SU-DHL-6 (cell line): ENCODE results near the gene ZC3H12C.

ENCODE experiments used
- H2AFZ ChIP-seq: fragments of 200-600 bp; sonication (generic); 2 replicates; pipeline ENCODE4 v1.6.1; 2014; ENCODE audit warnings: low read depth, mild to moderate bottlenecking, moderate library complexity, mixed read lengths, antibody characterized with exemption, low read length; ENCODE audit not compliant: severe bottlenecking
- H3F3A ChIP-seq: fragments of 200-600 bp; shearing (Covaris generic); 2 replicates; pipeline ENCODE4 v1.6.0; 2016; ENCODE audit warnings: antibody characterized with exemption, mild to moderate bottlenecking; ENCODE audit not compliant: insufficient read depth
- H3K27ac ChIP-seq: fragments of 200-600 bp; sonication (generic); 2 replicates; pipeline ENCODE4 v1.5.1; 2016; ENCODE audit warnings: low read depth, mild to moderate bottlenecking, low read length, moderate library complexity, mixed read lengths
- H3K27me3 ChIP-seq: fragments of 200-600 bp; sonication (generic), shearing (Covaris generic); 2 replicates; pipeline ENCODE4 v1.6.0; 2014; ENCODE audit warnings: mild to moderate bottlenecking, low read length
- H3K36me3 ChIP-seq: fragments of 200-600 bp; sonication (generic); 2 replicates; pipeline ENCODE4 v1.6.1; 2014; ENCODE audit warnings: mild to moderate bottlenecking, low read length, mixed read lengths
- H3K4me2 ChIP-seq: fragments of 300-600, 200-600 bp; shearing (Covaris generic), sonication (generic); 2 replicates; pipeline ENCODE4 v1.6.0; 2014; ENCODE audit warnings: low read length, low read depth, mild to moderate bottlenecking; ENCODE audit not compliant: poor library complexity, severe bottlenecking
- H3K4me3 ChIP-seq: fragments of 200-600 bp; sonication (generic); 2 replicates; pipeline ENCODE4 v1.5.1; 2014; ENCODE audit warnings: antibody characterized with exemption, low read length, mild to moderate bottlenecking, mixed read lengths; ENCODE audit not compliant: insufficient read depth, poor library complexity, severe bottlenecking
- H3K79me2 ChIP-seq: fragments of 200-600 bp; sonication (generic); 2 replicates; pipeline ENCODE4 v1.6.1; 2014; ENCODE audit warnings: mild to moderate bottlenecking, low read length, moderate library complexity; ENCODE audit not compliant: insufficient read depth
- H3K9ac ChIP-seq: fragments of 200-600 bp; sonication (generic); 2 replicates; pipeline ENCODE4 v1.7.0; 2014; ENCODE audit warnings: mild to moderate bottlenecking, low read length
- H3K9me2 ChIP-seq: fragments of 200-600 bp; sonication (generic); replicated peaks from 2 replicates; pipeline ENCODE4 v1.6.1; 2014; ENCODE audit warnings: low read length; ENCODE audit not compliant: insufficient read depth
- H3K9me3 ChIP-seq: fragments of 200-600 bp; sonication (generic); 2 replicates; pipeline ENCODE4 v1.6.1; 2014; ENCODE audit warnings: low read length, mixed read lengths; ENCODE audit not compliant: insufficient read depth
- H4K20me1 ChIP-seq: fragments of 200-600 bp; sonication (generic); 2 replicates; pipeline ENCODE4 v1.6.1; 2014; ENCODE audit warnings: low read depth, mild to moderate bottlenecking, antibody characterized with exemption, low read length, moderate library complexity, mixed read lengths
- CTCF ChIP-seq: fragments of 200-600 bp; sonication (generic); IDR thresholded peaks from one replicate; pipeline ENCODE4 v1.5.1; 2017; ENCODE audit warnings: antibody characterized with exemption, mild to moderate bottlenecking, low read length, moderate library complexity; ENCODE audit not compliant: insufficient read depth, poor library complexity, severe bottlenecking
- EZH2phosphoT487 ChIP-seq: fragments of 200-600 bp; sonication (generic), shearing (Covaris generic); conservative IDR thresholded peaks from 2 replicates; pipeline ENCODE4 v1.6.1; 2018; ENCODE audit warnings: mild to moderate bottlenecking, antibody characterized with exemption, low read length, moderate library complexity, mixed read lengths

Gene ZC3H12C

DNA sequence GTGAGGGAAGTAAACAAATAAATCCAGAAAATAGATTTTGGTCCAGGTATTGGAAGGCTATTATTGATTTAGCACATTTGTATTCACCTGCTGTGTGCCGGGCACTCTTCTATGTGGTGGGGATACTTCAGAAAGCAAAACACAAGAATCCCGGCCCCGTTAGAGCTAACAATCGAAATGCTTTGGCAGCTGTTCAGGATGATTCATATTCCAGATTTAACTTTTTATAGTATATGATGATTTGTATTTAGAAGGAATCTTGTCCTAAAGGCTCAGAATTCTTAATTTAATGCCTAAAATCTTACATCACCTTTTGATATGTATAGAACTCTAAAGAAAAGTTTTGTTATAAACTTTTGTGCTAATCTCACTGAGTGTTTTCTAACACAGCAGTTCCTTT, 28.0 kb downstream of the ZC3H12C start:
- Histone ChIP-seq H3K27me3 (no peaks in the 10 kb centered on the region), H3K36me3 (no peaks in the 10 kb centered on the region), H3K4me3 (no peak overlapping the region), H3K79me2 (no peaks in the 10 kb centered on the region), H3K9ac (no peak overlapping the region), H3K27ac (no peak overlapping the region), H3K9me2 (no peaks in the 10 kb centered on the region), H3K9me3 (no peaks in the 10 kb centered on the region), H4K20me1 (no peaks in the 10 kb centered on the region), H3K4me2 (no peak overlapping the region), H2AFZ (no peak overlapping the region), H3F3A (no peaks in the 10 kb centered on the region)
- TF ChIP-seq CTCF: no peak
- no peak for TF ChIP-seq EZH2phosphoT487

DNA sequence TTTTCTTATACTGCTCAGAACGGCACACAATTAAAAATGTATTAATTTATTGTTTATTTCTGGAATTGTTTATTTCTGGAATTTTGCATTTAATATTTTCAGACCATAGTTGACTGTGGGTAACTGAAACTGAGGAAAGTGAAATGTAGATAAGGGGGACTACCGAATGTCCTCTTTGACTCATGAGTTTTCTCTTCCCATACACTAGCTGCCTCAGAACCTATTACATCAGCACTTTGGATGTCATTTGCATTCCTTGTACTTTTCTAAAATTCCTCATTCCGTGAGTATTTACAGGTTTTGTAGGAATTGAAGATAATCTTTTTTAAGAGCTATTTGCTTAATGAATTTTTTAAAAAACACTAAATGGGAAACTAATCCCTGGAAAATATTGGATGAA, 29.8 kb downstream of the ZC3H12C start:
- Histone ChIP-seq H3K27ac (no peak overlapping the region), H3K79me2 (no peaks in the 10 kb centered on the region), H3F3A (no peaks in the 10 kb centered on the region), H3K4me3 (no peak overlapping the region), H3K27me3 (no peaks in the 10 kb centered on the region), H3K36me3 (no peaks in the 10 kb centered on the region), H3K9me3 (no peaks in the 10 kb centered on the region), H3K9me2 (no peaks in the 10 kb centered on the region), H4K20me1 (no peaks in the 10 kb centered on the region), H2AFZ (no peak overlapping the region), H3K9ac (no peak overlapping the region), H3K4me2 (no peak overlapping the region)
- TF ChIP-seq CTCF (no peak), EZH2phosphoT487 (no peak)

GRCh38 chr11:110124605-110125004, 31.4 kb downstream of the ZC3H12C start:
- Histone ChIP-seq H3K27me3 (no peaks in the 10 kb centered on the region), H3K9me2 (no peaks in the 10 kb centered on the region), H2AFZ (no peak overlapping the region), H3K36me3 (no peaks in the 10 kb centered on the region), H3K4me3 (no peak overlapping the region), H3K27ac (no peak overlapping the region), H3K9me3 (no peaks in the 10 kb centered on the region), H3K4me2 (no peak overlapping the region), H4K20me1 (no peaks in the 10 kb centered on the region), H3K9ac (no peak overlapping the region), H3F3A (no peaks in the 10 kb centered on the region), H3K79me2 (no peaks in the 10 kb centered on the region)
- no peak for TF ChIP-seq EZH2phosphoT487
- TF ChIP-seq CTCF: no peak

- no peak overlapping the region for H3K9ac ChIP-seq
- H3K9me3 ChIP-seq: no peaks in the 10 kb centered on the region
- H3K27ac ChIP-seq: no peak overlapping the region
- no peaks in the 10 kb centered on the region for H3K9me2 ChIP-seq
- TF ChIP-seq CTCF (no peak), EZH2phosphoT487 (no peak)
- no peaks in the 10 kb centered on the region for H3K36me3 ChIP-seq
- H3K4me3 ChIP-seq: no peak overlapping the region
- no peak overlapping the region for H3K4me2 ChIP-seq
- H3K79me2 ChIP-seq: no peaks in the 10 kb centered on the region
- H4K20me1 ChIP-seq: no peaks in the 10 kb centered on the region
- H3K27me3 ChIP-seq: no peaks in the 10 kb centered on the region
- no peak overlapping the region for H2AFZ ChIP-seq
- H3F3A ChIP-seq: no peaks in the 10 kb centered on the region
Observed at GRCh38 chr11:110125632-110126031, 32.4 kb downstream of the ZC3H12C start.
